Stimulated activated naive B cell treated with anti-CD40 and anti-IgM and Interleukin-4, amounts not matched to agents 10 μg/mL and 1 μg/mL and 100 μg/mL, for 72 hours (primary cell): ENCODE data around the gene PRKCA.
A peak's percentile ranks its signal among the peaks of the same experiment; 100 is the strongest.

ENCODE experiments used
- ATAC-seq, 2 donors: fragments of 150-1000 bp; cut with Tn5 transposase; replicated peaks; 2 replicates each; pipeline ENCODE4 v1.10.0; 2021; ENCODE audit warnings: moderate library complexity in 1 of 2
- DNase-seq: peaks from one replicate; pipeline ENCODE4 v3.0.0; 2021
- H3K27ac Mint-ChIP-seq: one replicate; pipeline ENCODE4 v1.8.0; 2022; ENCODE audit warnings: mild to moderate bottlenecking, mixed read lengths
- H3K27me3 Mint-ChIP-seq, 2 donors: one replicate each; pipeline ENCODE4 v1.8.0; 2022; ENCODE audit warnings: mixed read lengths in 2 of 2
- H3K36me3 Mint-ChIP-seq, 2 donors: one replicate each; pipeline ENCODE4 v1.8.0; 2022; ENCODE audit warnings: mixed read lengths in 2 of 2, mild to moderate bottlenecking in 1 of 2
- H3K4me1 Mint-ChIP-seq, 2 donors: one replicate each; pipeline ENCODE4 v1.8.0; 2022; ENCODE audit warnings: mixed read lengths in 2 of 2, mild to moderate bottlenecking in 1 of 2
- H3K4me3 Mint-ChIP-seq, 2 donors: one replicate each; pipeline ENCODE4 v1.8.0; 2022; ENCODE audit warnings: mild to moderate bottlenecking in 2 of 2, mixed read lengths in 2 of 2, moderate library complexity in 1 of 2
- H3K9me3 Mint-ChIP-seq, 2 donors: one replicate each; pipeline ENCODE4 v1.8.0; 2022; ENCODE audit warnings: mixed read lengths in 2 of 2, mild to moderate bottlenecking in 1 of 2

Gene PRKCA

GRCh38 chr17:66420961-66421371, 118.6 kb downstream of the PRKCA start:
- Mint-ChIP-seq H3K4me1 (peaks cover 3 to 17% of the 10 kb centered on the region in 2 donors), H3K36me3 (no peaks in the 10 kb centered on the region), H3K27me3 (no peaks in the 10 kb centered on the region), H3K9me3 (no peaks in the 10 kb centered on the region), H3K27ac (no peak overlapping the region), H3K4me3 (no peak overlapping the region)
- DNase-seq (peak; percentile 23), ATAC-seq (peak; percentile 83 to 93)

- no peak for ATAC-seq
- peaks cover 3 to 24% of the 10 kb centered on the region in 2 donors for H3K4me1 Mint-ChIP-seq
Observed at GRCh38 chr17:66422186-66422585, 119.8 kb downstream of the PRKCA start.

GRCh38 chr17:66423056-66423955, 120.9 kb downstream of the PRKCA start:
- Mint-ChIP-seq H3K4me1 (peaks cover 3 to 24% of the 10 kb centered on the region in 2 donors), H3K36me3 (no peaks in the 10 kb centered on the region), H3K27ac (no peak overlapping the region), H3K27me3 (no peaks in the 10 kb centered on the region), H3K4me3 (no peak overlapping the region), H3K9me3 (peaks cover 0 to 5% of the 10 kb centered on the region in 2 donors)
- DNase-seq (no peak), ATAC-seq (peak in 1 of 2 donors; percentile 32)

More at GRCh38 chr17:66422186-66422585, 119.8 kb downstream of the PRKCA start:
- Mint-ChIP-seq H3K27me3 (no peaks in the 10 kb centered on the region), H3K9me3 (peaks cover 0 to 1% of the 10 kb centered on the region in 2 donors), H3K27ac (no peak overlapping the region), H3K36me3 (no peaks in the 10 kb centered on the region), H3K4me3 (no peak overlapping the region)
- DNase-seq: no peak

GRCh38 chr17:66425756-66426396, 123.5 kb downstream of the PRKCA start:
- Mint-ChIP-seq H3K36me3 (no peaks in the 10 kb centered on the region), H3K27ac (no peak overlapping the region), H3K9me3 (peaks cover 0 to 5% of the 10 kb centered on the region in 2 donors), H3K4me1 (peaks cover 5 to 21% of the 10 kb centered on the region in 2 donors), H3K27me3 (no peaks in the 10 kb centered on the region), H3K4me3 (no peak overlapping the region)
- ATAC-seq: no peak
- DNase-seq: no peak

- H3K27ac Mint-ChIP-seq: no peak overlapping the region
- ATAC-seq: peak; percentile 62 to 68
Observed at GRCh38 chr17:66426397-66427033, 124.1 kb downstream of the PRKCA start.

GRCh38 chr17:66427134-66427533, 124.7 kb downstream of the PRKCA start:
- Mint-ChIP-seq H3K4me3 (no peak overlapping the region), H3K9me3 (peaks cover 0 to 5% of the 10 kb centered on the region in 2 donors)

More at GRCh38 chr17:66426397-66427033, 124.1 kb downstream of the PRKCA start:
- Mint-ChIP-seq H3K27me3 (no peaks in the 10 kb centered on the region), H3K9me3 (peaks cover 0 to 5% of the 10 kb centered on the region in 2 donors), H3K4me3 (no peak overlapping the region), H3K36me3 (no peaks in the 10 kb centered on the region), H3K4me1 (peaks cover 3 to 15% of the 10 kb centered on the region in 2 donors)
- no peak for DNase-seq

GRCh38 chr17:66429680-66430079, 127.3 kb downstream of the PRKCA start:
- DNase-seq (no peak), ATAC-seq (peak; percentile 41 to 44)
- Mint-ChIP-seq H3K27ac (no peak overlapping the region), H3K27me3 (no peaks in the 10 kb centered on the region), H3K4me1 (peaks cover 4 to 10% of the 10 kb centered on the region in 2 donors), H3K36me3 (no peaks in the 10 kb centered on the region), H3K9me3 (peaks cover 0 to 5% of the 10 kb centered on the region in 2 donors), H3K4me3 (no peak overlapping the region)

More at GRCh38 chr17:66427134-66427533, 124.7 kb downstream of the PRKCA start:
- no peak overlapping the region for H3K27ac Mint-ChIP-seq
- no peak for DNase-seq
- no peaks in the 10 kb centered on the region for H3K36me3 Mint-ChIP-seq
- H3K27me3 Mint-ChIP-seq: no peaks in the 10 kb centered on the region
- peaks cover 3 to 10% of the 10 kb centered on the region in 2 donors for H3K4me1 Mint-ChIP-seq
- ATAC-seq: no peak

GRCh38 chr17:66430846-66431795, 128.7 kb downstream of the PRKCA start:
- Mint-ChIP-seq H3K27me3 (no peaks in the 10 kb centered on the region), H3K4me1 (peaks cover 4 to 6% of the 10 kb centered on the region in 2 donors), H3K36me3 (no peaks in the 10 kb centered on the region), H3K27ac (no peak overlapping the region), H3K4me3 (no peak overlapping the region), H3K9me3 (peaks cover 0 to 5% of the 10 kb centered on the region in 2 donors)
- DNase-seq (no peak), ATAC-seq (no peak)

- Mint-ChIP-seq H3K4me1 (peaks cover 0 to 4% of the 10 kb centered on the region in 2 donors), H3K27me3 (no peaks in the 10 kb centered on the region), H3K27ac (no peak overlapping the region), H3K4me3 (no peak overlapping the region), H3K36me3 (no peaks in the 10 kb centered on the region), H3K9me3 (peaks cover 0 to 3% of the 10 kb centered on the region in 2 donors)
- ATAC-seq (no peak), DNase-seq (no peak)
Observed at GRCh38 chr17:66431910-66432309, 129.5 kb downstream of the PRKCA start.

- Mint-ChIP-seq H3K4me3 (no peak overlapping the region), H3K9me3 (peaks cover 0 to 1% of the 10 kb centered on the region in 2 donors), H3K4me1 (peaks cover 0 to 4% of the 10 kb centered on the region in 2 donors), H3K36me3 (no peaks in the 10 kb centered on the region), H3K27ac (no peak overlapping the region), H3K27me3 (no peaks in the 10 kb centered on the region)
- DNase-seq (no peak), ATAC-seq (no peak)
Observed at GRCh38 chr17:66432411-66432957, 130.1 kb downstream of the PRKCA start.

- Mint-ChIP-seq H3K4me3 (no peak overlapping the region), H3K36me3 (no peaks in the 10 kb centered on the region), H3K9me3 (peaks cover 0 to 1% of the 10 kb centered on the region in 2 donors), H3K4me1 (peaks cover 4% of the 10 kb centered on the region in 2 donors), H3K27me3 (no peaks in the 10 kb centered on the region), H3K27ac (peak overlapping the region; percentile 43)
- ATAC-seq (no peak), DNase-seq (no peak)
Observed at GRCh38 chr17:66432996-66433551, 130.7 kb downstream of the PRKCA start.

GRCh38 chr17:66435182-66435581, 132.8 kb downstream of the PRKCA start:
- Mint-ChIP-seq H3K27ac (no peak overlapping the region), H3K27me3 (no peaks in the 10 kb centered on the region)

GRCh38 chr17:66436631-66437030, 134.2 kb downstream of the PRKCA start:
- Mint-ChIP-seq H3K27me3 (no peaks in the 10 kb centered on the region), H3K36me3 (no peaks in the 10 kb centered on the region), H3K4me3 (no peak overlapping the region), H3K9me3 (peaks cover 4 to 7% of the 10 kb centered on the region in 2 donors), H3K27ac (no peak overlapping the region), H3K4me1 (peaks cover 9 to 21% of the 10 kb centered on the region in 2 donors)
- ATAC-seq (no peak), DNase-seq (no peak)

More at GRCh38 chr17:66435182-66435581, 132.8 kb downstream of the PRKCA start:
- H3K36me3 Mint-ChIP-seq: no peaks in the 10 kb centered on the region
- H3K4me1 Mint-ChIP-seq: peaks cover 1 to 9% of the 10 kb centered on the region in 2 donors
- no peak overlapping the region for H3K4me3 Mint-ChIP-seq
- DNase-seq (no peak), ATAC-seq (no peak)
- H3K9me3 Mint-ChIP-seq: peaks cover 4 to 5% of the 10 kb centered on the region in 2 donors
